Putamen (tissue), 1 donor: Measurements from ENCODE around the gene CSTA.
"Not testable (repeated sequence)": the region's sequence is repeated elsewhere in the genome, so short reads cannot be mapped to it uniquely, and the experiment has no call there.

ENCODE experiments used
- DNase-seq: peaks from one replicate; pipeline ENCODE4 v3.0.0-alpha.2; 2016; ENCODE audit warnings: low spot score

The CSTA gene

DNA sequence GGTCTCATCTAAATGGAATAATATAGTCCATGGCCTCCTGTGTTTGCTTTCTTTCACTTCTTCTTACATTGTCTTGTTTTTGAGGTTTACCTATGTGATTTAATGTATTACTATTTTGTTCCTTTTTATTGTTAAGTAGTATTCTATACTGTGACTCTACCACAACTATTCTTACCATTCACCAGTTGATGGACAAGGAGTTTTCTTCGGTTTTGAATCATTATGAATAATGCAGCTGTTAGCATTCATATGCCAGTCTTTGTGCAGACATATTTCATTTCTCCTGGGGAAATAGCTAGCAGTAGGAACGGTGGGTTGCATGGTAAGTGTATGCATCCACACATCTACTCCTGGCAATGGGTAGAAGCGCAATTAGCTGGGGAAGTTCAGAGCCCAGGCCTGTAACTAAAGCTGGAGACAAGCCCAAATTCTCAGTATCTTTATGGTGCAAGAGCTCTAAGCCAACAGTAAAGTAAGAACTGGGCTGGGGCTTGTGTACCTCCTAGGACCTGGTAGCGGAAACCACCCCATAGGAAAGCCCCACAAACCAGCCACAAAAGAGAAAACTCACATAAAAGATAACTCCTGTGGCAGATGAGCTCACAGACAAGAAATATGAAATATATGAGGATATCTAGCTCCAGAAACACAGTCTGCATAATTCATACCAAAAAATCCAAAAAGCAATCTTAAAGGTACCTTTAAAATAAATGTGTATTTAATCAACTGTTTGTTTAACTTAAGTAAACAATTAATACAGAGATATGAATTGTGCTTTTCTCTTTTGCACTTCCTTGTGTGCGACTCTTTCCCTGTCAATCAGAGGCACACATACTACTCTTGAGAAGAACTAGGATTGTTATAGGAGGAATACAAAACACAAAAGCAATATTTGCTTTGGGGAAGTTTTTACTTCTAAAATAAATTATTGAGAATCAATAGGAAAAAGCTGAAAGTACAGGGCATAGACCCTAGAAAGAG, 2.7 kb upstream of the CSTA start:
- no peak for DNase-seq

DNA sequence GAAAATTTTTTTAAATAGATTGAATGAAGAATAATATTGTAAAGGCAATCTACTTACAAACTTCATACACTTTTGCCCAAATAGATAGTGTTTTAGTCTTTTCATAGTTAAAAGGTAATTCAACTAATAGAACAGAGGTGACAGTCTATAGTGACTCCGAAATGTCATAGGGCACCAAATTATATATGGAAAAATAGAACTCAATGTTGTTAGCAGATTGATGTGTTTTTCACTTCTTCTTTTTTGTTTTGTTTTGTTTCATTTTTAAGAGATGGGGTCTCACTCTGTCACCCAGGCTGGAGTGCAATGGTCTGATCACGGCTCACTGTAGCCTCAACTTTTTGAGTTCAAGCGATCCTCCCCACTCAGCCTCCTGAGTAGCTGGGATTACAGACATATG, 721 bp downstream of the CSTA start:
- no peak for DNase-seq

DNA sequence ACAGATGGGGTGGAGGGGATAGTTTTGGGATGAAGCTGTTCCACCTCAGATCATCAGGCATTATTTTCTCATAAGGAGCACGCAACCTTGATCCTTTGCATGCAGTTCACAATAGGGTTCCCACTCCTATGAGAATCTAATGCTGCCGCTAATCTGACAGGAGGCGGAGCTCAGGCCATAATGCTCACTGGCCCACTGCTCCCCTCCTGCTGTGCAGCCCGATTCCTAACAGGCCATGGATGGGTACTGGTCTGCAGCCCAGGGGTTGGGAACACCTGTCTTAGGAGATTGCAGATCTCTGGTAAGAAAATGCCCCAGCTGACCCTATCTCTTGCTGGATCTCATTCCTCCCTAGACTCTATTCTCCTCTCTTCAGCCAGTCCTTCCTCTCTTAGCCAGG, 6.8 kb downstream of the CSTA start:
- no peak for DNase-seq

DNA sequence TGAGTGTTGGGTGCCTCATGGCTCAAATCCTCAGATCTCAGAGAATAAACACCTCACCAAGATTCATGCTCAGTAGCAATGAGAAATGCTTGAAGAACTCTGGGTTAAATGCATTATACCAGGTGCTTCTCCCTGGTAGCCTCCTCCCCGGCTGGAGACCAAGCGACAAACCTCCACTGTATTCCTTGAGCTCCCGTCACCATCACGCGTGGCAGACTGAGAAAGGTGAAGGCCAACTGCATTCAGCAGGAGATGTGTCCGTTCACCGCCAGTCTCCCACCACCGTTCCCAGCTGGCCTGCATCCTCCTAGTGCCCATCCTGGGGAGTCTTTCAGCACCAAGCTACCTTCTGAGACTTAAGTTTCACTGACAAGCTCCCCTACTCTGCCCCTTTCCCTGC, 7.5 kb downstream of the CSTA start:
- DNase-seq = no peak

DNA sequence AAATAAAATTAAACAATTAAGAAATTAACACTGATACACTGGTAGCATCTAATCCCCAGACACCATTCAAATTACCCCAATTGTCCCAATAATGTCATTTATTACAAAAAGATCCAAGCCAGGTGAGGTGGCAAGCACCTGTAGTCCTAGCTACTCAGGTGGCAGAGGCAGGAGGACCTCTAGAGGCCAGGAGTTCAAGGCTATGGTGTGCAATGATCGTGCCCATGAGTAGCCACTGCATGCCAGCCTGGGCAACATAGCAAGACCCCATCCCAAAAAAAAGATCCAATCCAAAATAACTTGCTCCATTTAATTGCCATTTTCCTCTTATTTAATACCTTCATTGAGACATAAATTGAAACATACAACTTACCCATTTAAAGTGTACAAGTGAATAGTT, 17.8 kb downstream of the CSTA start:
- no peak for DNase-seq

DNA sequence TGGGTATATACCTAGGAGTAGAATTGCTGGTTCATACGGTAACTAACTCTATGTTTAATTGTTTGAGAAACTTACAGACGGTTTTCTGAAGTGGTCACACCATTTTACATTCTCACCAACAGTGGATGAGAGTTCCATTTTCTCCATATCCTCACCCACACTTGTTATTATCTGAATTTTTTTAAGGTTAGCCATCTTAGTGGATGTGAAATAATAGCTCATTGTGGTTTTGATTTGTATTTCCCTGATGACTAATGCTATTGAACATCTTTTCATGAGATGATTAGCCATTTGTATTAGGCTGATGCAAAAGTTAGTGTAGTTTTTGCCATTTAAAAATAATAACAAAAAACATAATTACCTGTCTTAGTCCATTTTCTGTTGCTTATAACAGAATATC, 18.6 kb downstream of the CSTA start:
- DNase-seq = no peak

DNA sequence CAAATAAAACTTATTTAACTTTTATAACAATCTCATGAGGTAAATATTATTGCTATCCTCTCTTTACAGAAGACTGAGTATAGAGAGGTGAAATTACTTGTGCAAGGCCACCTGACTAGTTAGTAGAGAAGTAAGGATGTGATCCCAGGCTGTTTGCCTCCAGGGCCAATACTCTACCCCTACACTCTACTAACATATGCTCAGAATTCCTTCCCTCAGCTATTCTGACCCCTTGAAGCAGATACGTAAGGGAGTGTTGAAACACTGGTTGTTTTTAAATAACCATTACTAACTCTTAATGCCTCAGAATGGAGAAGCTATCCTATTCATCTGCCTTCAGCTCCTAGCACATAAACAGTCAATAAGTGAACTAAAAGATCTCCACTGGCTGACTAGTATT, 24.1 kb downstream of the CSTA start:
- no peak for DNase-seq

DNA sequence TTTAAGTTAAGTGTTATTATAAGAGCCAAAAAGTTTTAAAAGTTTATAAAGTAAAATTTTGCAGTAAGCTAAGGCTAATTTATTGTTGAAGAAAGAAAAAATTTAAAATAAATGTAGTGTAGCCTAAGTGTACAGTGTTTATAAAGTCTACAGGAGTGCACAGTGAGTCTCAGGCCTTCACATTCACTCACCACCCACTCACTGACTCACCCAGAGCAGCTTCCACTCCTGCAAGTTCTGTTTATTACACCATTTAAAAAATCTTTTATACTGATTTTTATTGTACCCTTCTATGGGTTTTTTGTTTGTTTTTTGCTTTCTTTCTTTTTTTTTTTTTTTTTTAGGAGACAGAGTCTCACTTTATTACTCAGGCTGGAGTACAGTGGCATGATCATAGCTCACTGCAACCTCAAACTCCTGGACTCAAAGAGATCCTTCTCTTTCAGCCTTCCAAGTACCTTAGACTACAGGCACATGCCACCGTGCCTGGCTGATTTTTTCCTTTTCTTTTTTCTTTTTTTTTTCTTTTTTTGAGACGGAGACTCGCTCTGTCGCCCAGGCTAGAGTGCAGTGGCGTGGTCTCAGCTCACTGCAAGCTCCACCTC, 25.9 kb downstream of the CSTA start:
- DNase-seq = no peak

DNA sequence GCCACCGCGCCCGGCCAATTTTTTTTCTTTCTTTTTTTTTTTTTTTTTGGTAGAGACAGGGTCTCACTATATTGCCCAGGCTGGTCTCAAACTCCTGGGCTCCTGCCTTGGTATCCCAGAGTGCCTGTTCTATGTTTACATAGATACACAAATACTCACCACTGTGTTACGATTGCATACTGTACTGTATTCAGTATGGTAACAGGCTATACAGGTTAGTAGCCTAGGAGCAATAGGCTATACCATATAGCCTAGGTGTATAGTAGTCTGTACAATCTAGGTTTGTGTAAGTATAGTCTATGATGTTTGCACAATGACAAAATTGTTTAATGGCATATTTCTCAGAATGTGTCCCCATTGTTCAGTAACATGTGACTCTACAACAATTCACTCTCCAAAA, 26.6 kb downstream of the CSTA start:
- DNase-seq = no peak

DNA sequence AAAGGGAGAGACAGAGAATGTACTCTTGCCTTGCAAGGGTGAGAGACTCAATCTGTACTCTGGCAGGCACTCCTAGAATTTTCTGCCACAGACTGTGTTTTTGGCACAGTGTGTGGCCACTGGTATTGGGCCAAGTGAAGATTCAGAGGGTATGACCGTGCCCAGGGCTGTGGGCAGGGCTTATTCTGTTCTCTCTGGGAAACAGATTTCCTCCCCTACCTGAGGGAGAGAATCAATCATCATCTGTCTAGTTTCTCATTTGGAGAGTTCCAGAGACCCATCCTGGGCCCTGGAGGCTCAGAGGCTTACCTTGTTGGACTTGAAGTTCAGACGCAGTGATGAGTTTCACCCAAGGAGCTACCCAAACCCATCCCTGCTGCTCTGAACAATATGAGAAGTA, 28.2 kb downstream of the CSTA start:
- no peak for DNase-seq

DNA sequence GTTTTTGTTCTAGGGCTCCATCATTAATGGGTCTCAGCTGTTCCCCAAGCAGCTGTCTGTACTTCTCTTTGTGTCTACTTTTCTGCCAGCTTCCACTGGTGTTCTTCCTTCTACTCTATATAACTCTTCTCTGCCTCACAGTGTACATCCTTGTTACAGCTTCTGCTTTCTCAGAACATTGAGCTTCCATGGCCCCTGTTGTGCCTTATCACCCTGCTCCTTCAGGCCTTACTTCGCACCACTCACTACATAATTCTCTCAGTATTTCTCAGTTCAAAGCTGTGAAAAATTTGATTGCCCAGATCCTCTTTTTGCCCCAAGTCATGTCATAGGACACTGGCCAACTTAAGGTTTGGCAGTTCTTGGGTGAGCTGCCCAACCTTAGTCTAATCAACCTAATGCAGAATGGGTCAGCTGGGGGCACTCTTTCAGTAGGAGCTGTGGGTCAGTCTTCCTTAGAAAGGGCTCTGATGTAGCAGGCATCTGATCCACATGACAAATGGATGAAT, 28.9 kb downstream of the CSTA start:
- DNase-seq = no peak

DNA sequence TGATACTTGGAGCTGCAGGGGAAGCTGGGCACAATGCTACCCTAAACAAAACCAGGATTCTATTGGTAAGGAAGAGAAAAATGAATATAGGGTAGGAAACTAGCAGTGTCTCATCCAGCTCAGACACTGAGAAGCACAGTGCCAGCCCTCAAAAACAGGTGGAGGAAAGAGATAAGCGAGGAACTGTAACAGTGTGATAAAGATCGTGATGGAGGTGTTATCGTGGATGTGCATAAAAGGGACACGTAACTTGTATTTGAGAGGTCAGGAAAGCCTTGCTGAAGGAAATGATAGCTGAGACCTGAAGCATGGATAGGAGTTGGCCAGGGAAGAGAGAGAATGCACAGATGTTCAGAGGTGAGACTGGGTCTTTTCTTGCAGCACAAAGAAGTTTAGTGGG, 30.6 kb downstream of the CSTA start:
- DNase-seq = no peak

DNA sequence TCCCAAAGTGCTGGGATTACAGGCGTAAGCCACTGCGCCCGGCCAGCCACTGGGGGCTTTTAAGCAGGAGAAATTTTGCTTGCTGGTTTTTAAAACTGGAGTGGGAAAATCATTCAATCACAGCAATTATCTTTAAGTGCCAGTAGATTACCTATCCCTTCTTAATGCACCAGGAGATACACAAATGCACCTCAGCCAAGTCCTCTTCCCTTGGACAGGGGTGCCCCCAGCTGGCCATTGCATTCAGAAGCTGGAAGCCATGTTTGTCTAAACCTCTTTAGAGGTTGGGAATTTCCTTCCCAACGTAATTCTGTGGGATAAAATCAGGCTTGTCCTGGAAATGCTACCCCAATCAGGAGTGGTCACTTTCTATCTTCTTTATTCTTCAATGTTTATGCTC, 31.4 kb downstream of the CSTA start:
- no peak for DNase-seq

DNA sequence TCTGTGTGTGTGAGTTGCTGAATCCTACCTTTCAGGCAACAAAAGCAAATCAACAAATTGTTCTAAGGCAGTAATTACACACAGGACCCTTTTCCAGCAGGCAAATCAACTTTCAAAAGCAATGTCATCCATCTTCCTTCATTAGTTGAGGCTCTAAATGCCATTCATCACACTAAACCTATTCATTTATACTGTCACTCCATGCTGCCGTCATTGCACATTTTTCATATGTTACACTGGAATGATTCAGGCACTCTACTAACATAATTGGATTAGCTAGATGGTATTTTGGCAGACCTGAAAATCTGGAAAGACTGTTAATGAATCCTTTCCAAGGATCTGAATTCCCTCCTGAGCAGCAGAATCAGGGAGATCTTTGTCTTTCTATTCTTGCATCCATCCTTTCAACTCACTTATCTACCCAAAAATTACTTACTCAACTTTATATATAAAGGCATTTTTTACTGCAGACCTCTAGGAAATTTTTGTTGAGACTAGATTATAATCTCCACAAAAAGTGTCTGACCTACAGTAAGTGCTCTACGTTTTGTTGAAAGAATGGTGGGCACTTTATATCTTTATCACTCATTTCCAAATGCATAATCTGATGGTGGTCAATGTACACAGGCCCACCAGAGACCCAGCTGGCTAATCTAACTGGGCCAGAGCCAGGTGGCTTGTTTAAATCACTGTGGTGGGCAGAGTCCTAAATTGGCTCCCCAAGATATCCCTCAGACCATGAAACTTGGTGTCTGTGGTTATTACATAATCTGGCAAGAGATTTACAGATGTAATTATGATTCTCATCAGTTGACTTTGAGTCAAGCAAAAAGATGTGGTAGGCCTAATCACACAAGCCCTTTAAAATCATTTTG, 33.0 kb downstream of the CSTA start:
- DNase-seq = no peak

DNA sequence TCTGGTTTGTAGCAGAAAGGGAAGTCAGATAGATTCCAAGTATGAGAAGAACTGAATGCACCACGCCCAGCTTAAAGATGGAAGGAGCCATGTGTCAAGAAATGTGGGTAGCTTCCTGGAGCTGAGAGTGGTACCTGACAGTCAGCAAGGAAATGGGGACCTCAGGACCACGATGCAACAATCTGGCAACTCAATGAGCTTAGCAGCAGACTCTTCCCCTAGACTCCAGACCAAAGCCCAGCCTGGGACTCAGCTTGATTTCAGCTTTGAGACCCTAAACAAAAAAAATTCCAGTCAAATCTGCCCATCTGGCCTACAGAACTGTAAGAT, 33.6 kb downstream of the CSTA start:
- no peak for DNase-seq

DNA sequence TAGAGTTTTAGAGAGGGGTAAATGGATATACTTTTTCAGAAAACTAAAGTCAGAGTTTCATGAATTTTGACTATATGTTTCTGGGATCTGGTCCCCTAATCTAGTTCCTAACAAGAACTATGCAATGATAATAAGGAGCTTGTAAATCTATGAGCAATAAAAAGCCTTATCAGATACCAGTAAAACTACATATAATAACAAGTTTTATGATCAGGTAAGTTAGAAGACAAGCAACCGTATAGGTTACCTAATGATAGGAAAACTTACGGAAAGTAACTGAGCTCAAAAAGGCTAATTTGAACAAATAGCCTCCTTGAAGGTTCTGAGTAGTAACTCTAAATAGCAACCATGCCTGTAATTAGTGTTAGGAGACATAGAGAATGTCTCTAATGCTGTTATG, 37.0 kb downstream of the CSTA start:
- no peak for DNase-seq

DNA sequence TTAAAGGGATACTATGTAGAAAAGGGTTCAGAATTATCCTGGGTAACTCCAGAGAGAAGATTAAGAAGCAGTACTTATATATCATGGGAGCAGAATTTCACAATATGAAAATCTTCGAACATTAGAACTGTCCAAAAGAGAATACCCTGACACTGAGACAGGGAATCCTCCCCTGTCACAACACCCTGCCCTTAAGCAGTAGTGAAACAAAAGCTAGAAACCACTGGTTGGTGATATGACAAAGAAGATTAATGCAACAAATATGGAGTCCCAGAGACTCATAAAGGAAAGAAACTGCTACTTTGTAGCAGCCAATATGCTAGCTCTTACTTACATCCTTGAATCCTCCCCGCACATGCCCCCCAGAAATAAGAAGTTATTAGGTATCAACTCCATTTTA, 39.4 kb downstream of the CSTA start:
- DNase-seq = no peak

DNA sequence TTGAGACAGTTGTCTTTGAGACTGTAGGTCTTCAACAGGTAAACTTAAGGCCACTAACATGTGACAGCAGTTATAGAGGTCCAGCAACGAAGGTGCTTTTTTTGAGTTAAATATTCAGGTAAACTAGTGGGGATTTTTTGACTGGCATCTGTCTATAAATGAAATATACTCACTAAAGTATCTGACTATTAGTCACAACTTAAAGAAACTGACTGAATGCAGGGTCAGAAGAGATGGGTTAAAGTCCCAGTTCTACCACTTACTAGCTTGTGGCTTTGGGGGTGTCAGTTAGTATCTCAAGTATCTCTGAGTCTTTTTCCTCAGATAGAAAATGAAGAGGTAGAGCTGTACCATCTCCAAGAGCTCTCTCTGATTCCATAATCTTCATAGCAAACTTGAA, 40.0 kb downstream of the CSTA start:
- no peak for DNase-seq

DNA sequence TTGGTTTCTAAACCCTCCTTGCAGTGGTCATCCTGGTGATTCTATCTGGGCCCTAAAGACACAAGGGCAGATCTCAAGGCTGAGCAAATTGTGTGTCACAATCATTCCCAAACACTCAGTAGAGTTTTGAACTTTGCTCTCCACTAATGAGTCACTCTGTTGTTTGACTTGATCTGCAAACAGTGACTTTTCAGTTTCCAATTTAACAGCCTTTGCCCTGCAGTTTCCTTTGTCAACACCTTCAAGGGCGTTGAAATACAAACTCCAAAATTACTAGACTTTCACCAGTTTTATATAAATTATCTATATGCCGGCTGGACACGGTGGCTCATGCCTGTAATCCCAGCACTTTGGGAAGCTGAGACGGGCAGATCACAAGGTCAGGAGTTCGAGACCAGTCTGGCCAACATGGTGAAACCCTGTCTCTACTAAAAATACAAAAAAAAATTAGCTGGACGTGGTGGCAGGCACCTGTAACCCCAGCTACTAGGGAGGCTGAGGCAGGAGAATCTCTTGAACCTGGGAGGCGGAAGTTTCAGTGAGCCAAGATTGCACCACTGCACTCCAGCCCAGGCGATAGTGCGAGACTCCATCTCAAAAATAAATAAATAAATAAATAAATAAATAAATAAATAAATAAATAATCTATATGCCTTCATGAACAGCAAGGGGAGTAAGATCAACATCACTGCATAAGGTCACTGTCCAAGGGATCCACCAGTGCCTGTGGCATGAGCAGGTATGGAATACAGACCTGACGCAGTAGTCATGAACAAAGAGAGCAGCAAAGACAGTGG, 40.7 kb downstream of the CSTA start:
- not testable (repeated sequence) for DNase-seq

DNA sequence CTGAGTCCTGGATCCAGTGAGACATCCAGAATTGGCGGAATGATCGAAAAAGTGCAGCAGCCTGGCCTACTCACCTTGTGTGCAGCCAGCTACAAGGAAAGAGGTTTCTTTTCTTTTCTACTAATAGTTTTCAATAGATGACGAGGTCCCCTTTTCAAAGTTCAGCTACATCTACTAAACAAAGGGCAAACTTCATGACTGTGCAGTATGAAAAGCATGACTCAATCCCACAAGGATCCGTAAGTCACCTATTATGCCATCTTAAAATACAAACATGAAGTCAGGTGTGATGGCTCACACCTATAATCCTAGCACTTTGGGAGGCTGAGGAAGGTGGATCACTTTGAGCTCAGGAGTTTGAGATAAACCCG, 41.3 kb downstream of the CSTA start:
- DNase-seq = no peak

DNA sequence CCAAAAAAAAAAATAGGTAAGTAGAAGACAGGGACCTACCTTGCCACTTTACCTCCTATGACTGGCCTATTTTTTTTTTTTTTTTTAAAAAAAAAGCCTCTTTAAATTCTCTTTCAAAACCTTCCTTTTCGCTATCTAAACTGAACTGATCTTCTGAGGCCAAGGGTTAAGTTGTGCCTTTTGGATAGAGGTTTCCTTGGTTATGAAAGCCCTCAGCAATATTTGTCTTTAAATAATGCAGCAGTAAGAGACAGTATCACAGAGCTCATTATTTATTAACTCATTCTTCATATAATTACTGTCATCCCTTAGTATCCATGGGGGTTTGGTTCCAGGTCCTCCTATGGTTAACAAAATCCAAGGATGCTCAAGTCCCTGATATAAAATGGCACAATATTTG, 49.0 kb downstream of the CSTA start:
- DNase-seq = no peak

DNA sequence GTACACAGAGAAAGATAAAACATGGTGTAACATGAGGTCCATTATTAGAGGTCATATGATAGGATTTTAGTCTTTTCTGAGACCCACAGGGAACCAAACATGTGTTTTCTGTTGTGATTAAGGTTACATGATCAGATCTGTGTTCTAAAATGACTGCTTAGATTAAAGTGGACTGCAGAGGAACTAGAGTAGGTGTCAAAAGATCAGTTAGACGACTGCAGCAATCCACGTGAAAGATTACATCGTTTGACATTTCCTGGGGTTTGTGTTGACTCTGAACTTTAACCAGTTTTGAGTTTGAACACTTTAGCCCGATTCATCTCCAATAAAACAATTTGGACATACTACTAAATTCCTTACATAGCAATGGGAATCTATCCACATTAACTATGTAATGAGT, 52.9 kb downstream of the CSTA start:
- no peak for DNase-seq
